HEK293 (cell line): ENCODE results near the gene CCDC187.

Experiments
- CTCF ChIA-PET: fragments of 350-600 bp; formaldehyde crosslinking; extraction: SDS; loops from one replicate; lab custom pipeline; 2021; ENCODE audit warnings: antibody characterized with exemption; lab: Yijun Ruan, JAX
- POLR2A ChIA-PET: fragments of 300-600 bp; formaldehyde crosslinking; extraction: SDS; loops from one replicate; lab custom pipeline; 2020; ENCODE audit warnings: antibody characterized with exemption, inconsistent platforms; lab: Yijun Ruan, JAX
- H3K27ac ChIP-seq: fragments of 200-500 bp; sonication (Bioruptor generic); 2 replicates; pipeline ENCODE4 v1.5.1; 2014; ENCODE audit warnings: low read depth, low read length, control low read depth, inconsistent platforms; ENCODE audit errors: extremely low read depth
- H3K36me3 ChIP-seq, 2 experiments: fragments of 200-500 bp in 1 of 2; sonication (Bioruptor generic) in 1 of 2; 1 replicate in 1 of 2; 2 replicates in 1 of 2; pipeline ENCODE4 v1.5.1; 2014 to 2017; ENCODE audit warnings: inconsistent platforms in 2 of 2, low read length in 2 of 2; ENCODE audit not compliant: control insufficient read depth in 2 of 2, insufficient read depth in 1 of 2
- H3K4me1 ChIP-seq: fragments of 200-500 bp; sonication (Bioruptor generic); 2 replicates; pipeline ENCODE4 v1.5.1; 2014; ENCODE audit warnings: mild to moderate bottlenecking, low read length, inconsistent platforms; ENCODE audit not compliant: control insufficient read depth, insufficient read depth
- H3K4me3 ChIP-seq: 2 replicates; pipeline ENCODE4 v1.5.1; 2011; ENCODE audit warnings: low read depth, mild to moderate bottlenecking, control low read depth, low read length, moderate library complexity
- H3K9me3 ChIP-seq: fragments of 200-500 bp; sonication (Bioruptor generic); 2 replicates; pipeline ENCODE4 v1.5.1; 2014; ENCODE audit warnings: low read depth, low read length, inconsistent platforms; ENCODE audit not compliant: control insufficient read depth, insufficient read depth
- BCL11B ChIP-seq: fragments of 450-650 bp; formaldehyde crosslinking; IDR thresholded peaks from 2 replicates; pipeline ENCODE4 v1.5.1; 2016; ENCODE audit warnings: low read depth, missing biosample characterization, missing genetic modification characterization
- GLI4 ChIP-seq: fragments of 450-650 bp; formaldehyde crosslinking; IDR thresholded peaks from 2 replicates; pipeline ENCODE4 v1.5.1; 2016; ENCODE audit warnings: missing biosample characterization, missing genetic modification characterization
- HOXC10 ChIP-seq: sonication (generic); formaldehyde crosslinking; IDR thresholded peaks from 2 replicates; pipeline ENCODE4 v1.8.1; 2023; ENCODE audit warnings: mild to moderate bottlenecking, missing genetic modification reagents
- KLF1 ChIP-seq: fragments of 450-650 bp; formaldehyde crosslinking; IDR thresholded peaks from 2 replicates; pipeline ENCODE4 v1.5.1; 2016; ENCODE audit warnings: missing biosample characterization, missing genetic modification characterization
- KLF9 ChIP-seq: fragments of 450-650 bp; formaldehyde crosslinking; IDR thresholded peaks from 2 replicates; pipeline ENCODE4 v1.5.1; 2016; ENCODE audit warnings: missing biosample characterization, missing genetic modification characterization, low read depth
- REST ChIP-seq: fragments of 450-650 bp; formaldehyde crosslinking; IDR thresholded peaks from 2 replicates; pipeline ENCODE4 v1.5.1; 2016; ENCODE audit warnings: missing biosample characterization, missing genetic modification characterization
- ZBTB8A ChIP-seq: fragments of 450-650 bp; formaldehyde crosslinking; IDR thresholded peaks from 2 replicates; pipeline ENCODE4 v1.5.1; 2016; ENCODE audit warnings: missing biosample characterization, missing genetic modification characterization
- ZIC2 ChIP-seq: fragments of 450-650 bp; formaldehyde crosslinking; IDR thresholded peaks from 2 replicates; pipeline ENCODE4 v1.5.1; 2016; ENCODE audit warnings: missing biosample characterization, missing genetic modification characterization
- ZNF114 ChIP-seq: fragments of 450-650 bp; formaldehyde crosslinking; IDR thresholded peaks from 2 replicates; pipeline ENCODE4 v1.5.0; 2017; ENCODE audit warnings: missing biosample characterization, missing genetic modification characterization
- ZNF133 ChIP-seq: fragments of 450-650 bp; formaldehyde crosslinking; IDR thresholded peaks from 2 replicates; pipeline ENCODE4 v1.5.1; 2016; ENCODE audit warnings: missing biosample characterization, missing genetic modification characterization
- ZNF138 ChIP-seq: fragments of 450-650 bp; formaldehyde crosslinking; IDR thresholded peaks from 2 replicates; pipeline ENCODE4 v1.5.1; 2016; ENCODE audit warnings: missing biosample characterization, missing genetic modification characterization, borderline replicate concordance
- ZNF394 ChIP-seq: fragments of 450-650 bp; formaldehyde crosslinking; IDR thresholded peaks from 2 replicates; pipeline ENCODE4 v1.5.1; 2016; ENCODE audit warnings: missing biosample characterization, missing genetic modification characterization, mild to moderate bottlenecking, moderate library complexity, borderline replicate concordance
- ZNF398 ChIP-seq: fragments of 450-650 bp; formaldehyde crosslinking; IDR thresholded peaks from 2 replicates; pipeline ENCODE4 v1.5.1; 2017; ENCODE audit warnings: missing biosample characterization, missing genetic modification characterization
- ZNF404 ChIP-seq: fragments of 450-650 bp; formaldehyde crosslinking; IDR thresholded peaks from 2 replicates; pipeline ENCODE4 v1.5.1; 2017; ENCODE audit warnings: missing biosample characterization, missing genetic modification characterization
- ZNF510 ChIP-seq: fragments of 450-650 bp; formaldehyde crosslinking; IDR thresholded peaks from 2 replicates; pipeline ENCODE4 v1.5.1; 2018; ENCODE audit warnings: mild to moderate bottlenecking, missing genetic modification characterization, missing biosample characterization; ENCODE audit not compliant: insufficient replicate concordance
- ZNF529 ChIP-seq: fragments of 450-650 bp; formaldehyde crosslinking; IDR thresholded peaks from 2 replicates; pipeline ENCODE4 v1.5.1; 2017; ENCODE audit warnings: missing genetic modification characterization, missing biosample characterization; ENCODE audit not compliant: insufficient replicate concordance
- ZNF548 ChIP-seq: fragments of 450-650 bp; formaldehyde crosslinking; IDR thresholded peaks from 2 replicates; pipeline ENCODE4 v1.5.1; 2016; ENCODE audit warnings: missing biosample characterization, missing genetic modification characterization
- ZNF560 ChIP-seq: fragments of 450-650 bp; formaldehyde crosslinking; IDR thresholded peaks from 2 replicates; pipeline ENCODE4 v1.5.1; 2017; ENCODE audit warnings: missing biosample characterization, missing genetic modification characterization, borderline replicate concordance
- ZNF629 ChIP-seq: fragments of 450-650 bp; formaldehyde crosslinking; IDR thresholded peaks from 2 replicates; pipeline ENCODE4 v1.5.1; 2017; ENCODE audit warnings: missing biosample characterization, missing genetic modification characterization
- ZNF654 ChIP-seq: fragments of 450-650 bp; formaldehyde crosslinking; IDR thresholded peaks from 2 replicates; pipeline ENCODE4 v1.5.1; 2016; ENCODE audit warnings: low read depth, missing biosample characterization, missing genetic modification characterization
- ZNF660 ChIP-seq: fragments of 450-650 bp; IDR thresholded peaks from 2 replicates; pipeline ENCODE4 v1.5.1; 2018; ENCODE audit warnings: missing biosample characterization, mild to moderate bottlenecking, missing genetic modification characterization
- ZNF670 ChIP-seq: fragments of 450-650 bp; formaldehyde crosslinking; IDR thresholded peaks from 2 replicates; pipeline ENCODE4 v1.5.1; 2016; ENCODE audit warnings: missing biosample characterization, missing genetic modification characterization, low read depth
- ZNF707 ChIP-seq: fragments of 450-650 bp; formaldehyde crosslinking; IDR thresholded peaks from 2 replicates; pipeline ENCODE4 v1.5.1; 2016; ENCODE audit warnings: missing biosample characterization, missing genetic modification characterization
- ZNF791 ChIP-seq: fragments of 450-650 bp; formaldehyde crosslinking; IDR thresholded peaks from 2 replicates; pipeline ENCODE4 v1.5.1; 2016; ENCODE audit warnings: missing biosample characterization, missing genetic modification characterization
- ZSCAN4 ChIP-seq: fragments of 450-650 bp; formaldehyde crosslinking; IDR thresholded peaks from 2 replicates; pipeline ENCODE4 v1.5.1; 2017; ENCODE audit warnings: missing biosample characterization, missing genetic modification characterization
- TF ChIP-seq, protein P1 (sequence below): fragments of 450-650 bp; formaldehyde crosslinking; IDR thresholded peaks from 2 replicates; pipeline ENCODE4 v1.5.1; 2016; ENCODE audit warnings: missing biosample characterization, missing genetic modification characterization
- TF ChIP-seq, protein P2 (sequence below): fragments of 450-650 bp; formaldehyde crosslinking; IDR thresholded peaks from 2 replicates; pipeline ENCODE4 v1.5.1; 2017; ENCODE audit warnings: missing biosample characterization, mild to moderate bottlenecking, missing genetic modification characterization, moderate library complexity
- TF ChIP-seq, protein P3 (sequence below): fragments of 450-650 bp; formaldehyde crosslinking; IDR thresholded peaks from 2 replicates; pipeline ENCODE4; 2016; ENCODE audit warnings: missing biosample characterization, missing genetic modification characterization

Gene CCDC187

GRCh38 chr9:136304981-136305380 is 1.1 kb upstream of the CCDC187 start:
- no peaks in the 10 kb centered on the region for H3K4me1 ChIP-seq
- no peaks in the 10 kb centered on the region for H3K9me3 ChIP-seq
- no peak overlapping the region for H3K27ac ChIP-seq
- H3K4me3 ChIP-seq, result no peak overlapping the region
- ChIA-PET POLR2A (no interaction called here), CTCF (interaction anchor here (1.1 kb wide), 1 partner anchor 8 kb away, joined by 4 read pairs; no protein-coding TSS in a partner anchor)
- no peaks in the 10 kb centered on the region for H3K36me3 ChIP-seq
- no peak for TF ChIP-seq HOXC10 (CRISPR knock-in tag)
- TF ChIP-seq GLI4, result no peak
- no peak for TF ChIP-seq ZNF629 (tag by site-specific recombination)
- TF ChIP-seq ZNF529, result no peak
- TF ChIP-seq ZNF404 (tag by site-specific recombination), result no peak
- no peak for TF ChIP-seq ZNF133 (tag by site-specific recombination)
- no peak for TF ChIP-seq BCL11B (tag by site-specific recombination)
- TF ChIP-seq KLF1 (tag by site-specific recombination), result 0 out of 2 replicates have a peak, but pooled peaks have one; percentile 19
- TF ChIP-seq ZNF660 (tag by site-specific recombination), result no peak
- TF ChIP-seq ZIC2 (tag by site-specific recombination), result peak; percentile 34; the same call in 1 of the 2 replicates
- TF ChIP-seq ZNF670 (tag by site-specific recombination), result no peak
- TF ChIP-seq, protein P1, sequence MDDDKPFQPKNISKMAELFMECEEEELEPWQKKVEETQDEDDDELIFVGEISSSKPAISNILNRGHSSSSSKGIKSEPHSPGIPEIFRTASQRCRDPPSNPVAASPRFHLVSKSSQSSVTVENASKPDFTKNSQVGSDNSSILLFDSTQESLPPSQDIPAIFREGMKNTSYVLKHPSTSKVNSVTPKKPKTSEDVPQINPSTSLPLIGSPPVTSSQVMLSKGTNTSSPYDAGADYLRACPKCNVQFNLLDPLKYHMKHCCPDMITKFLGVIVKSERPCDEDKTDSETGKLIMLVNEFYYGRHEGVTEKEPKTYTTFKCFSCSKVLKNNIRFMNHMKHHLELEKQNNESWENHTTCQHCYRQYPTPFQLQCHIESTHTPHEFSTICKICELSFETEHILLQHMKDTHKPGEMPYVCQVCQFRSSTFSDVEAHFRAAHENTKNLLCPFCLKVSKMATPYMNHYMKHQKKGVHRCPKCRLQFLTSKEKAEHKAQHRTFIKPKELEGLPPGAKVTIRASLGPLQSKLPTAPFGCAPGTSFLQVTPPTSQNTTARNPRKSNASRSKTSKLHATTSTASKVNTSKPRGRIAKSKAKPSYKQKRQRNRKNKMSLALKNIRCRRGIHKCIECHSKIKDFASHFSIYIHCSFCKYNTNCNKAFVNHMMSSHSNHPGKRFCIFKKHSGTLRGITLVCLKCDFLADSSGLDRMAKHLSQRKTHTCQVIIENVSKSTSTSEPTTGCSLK (tag by site-specific recombination), result no peak
- no peak for TF ChIP-seq ZNF654 (tag by site-specific recombination)
- no peak for TF ChIP-seq ZNF138 (tag by site-specific recombination)
- TF ChIP-seq ZNF791, result no peak
- TF ChIP-seq ZSCAN4, result no peak
- TF ChIP-seq ZNF548 (tag by site-specific recombination), result no peak
- no peak for TF ChIP-seq ZNF560 (tag by site-specific recombination)
- TF ChIP-seq KLF9 (tag by site-specific recombination), result no peak
- no peak for TF ChIP-seq ZNF114
- TF ChIP-seq ZNF398 (tag by site-specific recombination), result no peak
- TF ChIP-seq ZNF707 (tag by site-specific recombination), result no peak
- TF ChIP-seq, protein P2, sequence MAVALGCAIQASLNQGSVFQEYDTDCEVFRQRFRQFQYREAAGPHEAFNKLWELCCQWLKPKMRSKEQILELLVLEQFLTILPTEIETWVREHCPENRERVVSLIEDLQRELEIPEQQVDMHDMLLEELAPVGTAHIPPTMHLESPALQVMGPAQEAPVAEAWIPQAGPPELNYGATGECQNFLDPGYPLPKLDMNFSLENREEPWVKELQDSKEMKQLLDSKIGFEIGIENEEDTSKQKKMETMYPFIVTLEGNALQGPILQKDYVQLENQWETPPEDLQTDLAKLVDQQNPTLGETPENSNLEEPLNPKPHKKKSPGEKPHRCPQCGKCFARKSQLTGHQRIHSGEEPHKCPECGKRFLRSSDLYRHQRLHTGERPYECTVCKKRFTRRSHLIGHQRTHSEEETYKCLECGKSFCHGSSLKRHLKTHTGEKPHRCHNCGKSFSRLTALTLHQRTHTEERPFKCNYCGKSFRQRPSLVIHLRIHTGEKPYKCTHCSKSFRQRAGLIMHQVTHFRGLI (tag by site-specific recombination), result no peak
- TF ChIP-seq ZNF394 (tag by site-specific recombination), result no peak
- TF ChIP-seq REST, result no peak
- TF ChIP-seq, protein P3, sequence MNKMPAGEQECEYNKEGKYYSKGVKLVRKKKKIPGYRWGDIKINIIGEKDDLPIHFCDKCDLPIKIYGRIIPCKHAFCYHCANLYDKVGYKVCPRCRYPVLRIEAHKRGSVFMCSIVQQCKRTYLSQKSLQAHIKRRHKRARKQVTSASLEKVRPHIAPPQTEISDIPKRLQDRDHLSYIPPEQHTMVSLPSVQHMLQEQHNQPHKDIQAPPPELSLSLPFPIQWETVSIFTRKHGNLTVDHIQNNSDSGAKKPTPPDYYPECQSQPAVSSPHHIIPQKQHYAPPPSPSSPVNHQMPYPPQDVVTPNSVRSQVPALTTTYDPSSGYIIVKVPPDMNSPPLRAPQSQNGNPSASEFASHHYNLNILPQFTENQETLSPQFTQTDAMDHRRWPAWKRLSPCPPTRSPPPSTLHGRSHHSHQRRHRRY (tag by site-specific recombination), result no peak
- TF ChIP-seq ZNF510 (tag by site-specific recombination), result no peak
- TF ChIP-seq ZBTB8A, result 0 out of 2 replicates have a peak, but pooled peaks have one; percentile 23
